Measurements from ENCODE around the gene CCDC9B. TPM values are rescaled to one million over a fixed set of nuclear protein-coding genes. Genes with fewer than 3 reads are reported as not detected.

CCDC9B gene
- total and polyA plus RNA-seq, 2 of the 4 experiments (the other 2 are of a cell fraction), result 19.7 to 30.9 TPM

- BruUV-seq (replicated peaks), result no TSS peak
- H3K9ac ChIP-seq (ENCODE audit: low read depth, low read length), result no peak overlapping the region
- no peak overlapping the region for H3K18ac ChIP-seq (ENCODE audit: low read depth, low read length)
- no peak overlapping the region for H4K5ac ChIP-seq (ENCODE audit: low read depth, low read length)
- intact Hi-C loops (cut with micrococcal nuclease) (no loop called here), dilution Hi-C loops (cut with HindIII; ENCODE audit: low sequenced_read_pairs, unreplicated experiment) (no loop called here), in situ Hi-C loops (cut with MboI; ENCODE audit: low sequenced_read_pairs) (no loop called here)
- no peak overlapping the region for H2BK120ac ChIP-seq (ENCODE audit: low read depth, low read length)
- H3K56ac ChIP-seq (ENCODE audit: extremely low read depth, insufficient read depth, low read length), result no peak overlapping the region
- no peak overlapping the region for H4K91ac ChIP-seq (ENCODE audit: insufficient read depth, low read depth, low read length)
- CTCF ChIA-PET, result no interaction called here
- no peaks in the 10 kb centered on the region for H3K36me3 ChIP-seq (ENCODE audit: control insufficient read depth, insufficient read depth, low read length)
- no peak overlapping the region for H3K23ac ChIP-seq (ENCODE audit: low read depth, low read length)
- H3K4me3 ChIP-seq (ENCODE audit: insufficient read depth, low read depth, low read length), result no peak overlapping the region
- peaks cover 8% of the 10 kb centered on the region for H3K9me3 ChIP-seq (ENCODE audit: control insufficient read depth, insufficient read depth, low read length)
- H3K4me2 ChIP-seq (ENCODE audit: low read depth, low read length), result no peak overlapping the region
- H3K9me1 ChIP-seq (ENCODE audit: insufficient read depth, low read length), result no peaks in the 10 kb centered on the region
- POLR2A ChIA-PET (ENCODE audit: unreplicated experiment), result no interaction called here
- H2AFZ ChIP-seq (replicated peaks; ENCODE audit: low read length, poor library complexity), result no peak overlapping the region
- H3K4me1 ChIP-seq (ENCODE audit: control insufficient read depth, insufficient read depth, low read length), result no peaks in the 10 kb centered on the region
- H4K8ac ChIP-seq (ENCODE audit: low read depth in 2 of 2, low read length in 2 of 2), result no peak overlapping the region
- no peak for ATAC-seq (ENCODE audit: low read depth)
- no peaks in the 10 kb centered on the region for H3K79me1 ChIP-seq (ENCODE audit: low read depth in 1 of 2, low read length in 2 of 2)
- no peak for DNase-seq
- no peak overlapping the region for H2BK5ac ChIP-seq (ENCODE audit: low read depth, low read length, poor library complexity, severe bottlenecking)
- no peak overlapping the region for H2BK20ac ChIP-seq (ENCODE audit: low read depth, low read length)
- TF ChIP-seq POLR2A (IDR thresholded peaks at IDR 0.05; ENCODE audit: low read depth, low read length) (no peak), MAFK (IDR thresholded peaks at IDR 0.05; ENCODE audit: low read depth, low read length) (no peak)
- TF ChIP-seq, protein P1, sequence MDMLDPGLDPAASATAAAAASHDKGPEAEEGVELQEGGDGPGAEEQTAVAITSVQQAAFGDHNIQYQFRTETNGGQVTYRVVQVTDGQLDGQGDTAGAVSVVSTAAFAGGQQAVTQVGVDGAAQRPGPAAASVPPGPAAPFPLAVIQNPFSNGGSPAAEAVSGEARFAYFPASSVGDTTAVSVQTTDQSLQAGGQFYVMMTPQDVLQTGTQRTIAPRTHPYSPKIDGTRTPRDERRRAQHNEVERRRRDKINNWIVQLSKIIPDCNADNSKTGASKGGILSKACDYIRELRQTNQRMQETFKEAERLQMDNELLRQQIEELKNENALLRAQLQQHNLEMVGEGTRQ (IDR thresholded peaks at IDR 0.05; ENCODE audit: low read depth, low read length), result no peak
- H2AK5ac ChIP-seq (ENCODE audit: low read depth, low read length), result no peak overlapping the region
- WGBS, 2 experiments (ENCODE audit: extremely low coverage in 2 of 2, insufficient read length in 1 of 2), result 97% methylated on average over 5 of the region's 10 CpGs; no CpG with 5 or more reads in 1 of the 2 experiments
- H3K14ac ChIP-seq (replicated peaks; ENCODE audit: low read depth, low read length), result no peak overlapping the region
- H3K27ac ChIP-seq (ENCODE audit: insufficient read depth, low read length), result no peak overlapping the region
- no peak overlapping the region for H2AK9ac ChIP-seq (replicated peaks; ENCODE audit: low read depth, low read length, poor library complexity)
- H3K27me3 ChIP-seq (ENCODE audit: control insufficient read depth, insufficient read depth, low read length), result peaks cover 75% of the 10 kb centered on the region
- H2BK15ac ChIP-seq (ENCODE audit: low read depth, low read length), result no peak overlapping the region
- H4K20me1 ChIP-seq (ENCODE audit: insufficient read depth, low read length), result no peaks in the 10 kb centered on the region
- H3K4ac ChIP-seq (ENCODE audit: low read depth, low read length), result no peak overlapping the region
Measured at GRCh38 chr15:40297356-40297755, 43.4 kb downstream of the CCDC9B start.

Data from IMR-90 (cell line).